ENCODE results near the gene AP3B1. TPM values are rescaled to one million over a fixed set of nuclear protein-coding genes. Genes with fewer than 3 reads are reported as not detected.
A peak's percentile ranks its signal among the peaks of the same experiment; 100 is the strongest.

Gene AP3B1
- total RNA-seq, 1 donor from 2014 or later: 62.1 TPM

DNA sequence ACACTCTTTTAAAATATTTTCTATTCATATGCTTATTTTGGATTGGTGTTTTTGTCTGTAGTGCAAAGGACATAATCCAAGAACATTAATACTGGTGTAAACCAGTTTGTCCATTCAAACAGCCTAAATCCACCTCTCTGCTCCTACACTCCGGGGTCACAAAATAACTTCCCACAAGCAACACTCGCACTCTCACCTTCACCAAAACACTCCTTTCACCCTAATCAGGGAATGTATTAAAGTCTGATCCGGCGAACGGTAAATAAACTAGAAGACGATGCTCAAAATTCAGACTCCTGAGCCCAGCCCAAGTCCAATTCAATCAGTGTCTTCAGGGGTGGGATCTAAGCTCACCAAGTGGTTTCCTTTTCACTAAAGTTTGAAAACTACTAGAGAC, 649 bp downstream of the AP3B1 start:
- Histone ChIP-seq H3K9me3 (ENCODE audit: control insufficient read depth in 3 of 3, low read length in 3 of 3) (no peaks in the 10 kb centered on the region), H3K36me3 (ENCODE audit: control insufficient read depth in 3 of 3, insufficient read depth in 3 of 3, low read length in 3 of 3) (no peaks in the 10 kb centered on the region), H3K4me1 (ENCODE audit: control insufficient read depth in 3 of 3, insufficient read depth in 3 of 3, low read length in 3 of 3) (peaks cover 9 to 15% (median 11%) of the 10 kb centered on the region in 3 donors), H3K9ac (ENCODE audit: low read depth in 1 of 3, low read length in 3 of 3) (peak overlapping the region; percentile 96 to 97 (median 96)), H3K27me3 (ENCODE audit: control insufficient read depth in 3 of 3, insufficient read depth in 3 of 3, low read length in 3 of 3) (peaks cover 0 to 3% (median 0%) of the 10 kb centered on the region in 3 donors), H3K27ac (ENCODE audit: low read depth, low read length) (peak overlapping the region; percentile 89), H3K4me3 (ENCODE audit: low read length in 3 of 3) (peak overlapping the region; percentile 93 to 96 (median 94))

DNA sequence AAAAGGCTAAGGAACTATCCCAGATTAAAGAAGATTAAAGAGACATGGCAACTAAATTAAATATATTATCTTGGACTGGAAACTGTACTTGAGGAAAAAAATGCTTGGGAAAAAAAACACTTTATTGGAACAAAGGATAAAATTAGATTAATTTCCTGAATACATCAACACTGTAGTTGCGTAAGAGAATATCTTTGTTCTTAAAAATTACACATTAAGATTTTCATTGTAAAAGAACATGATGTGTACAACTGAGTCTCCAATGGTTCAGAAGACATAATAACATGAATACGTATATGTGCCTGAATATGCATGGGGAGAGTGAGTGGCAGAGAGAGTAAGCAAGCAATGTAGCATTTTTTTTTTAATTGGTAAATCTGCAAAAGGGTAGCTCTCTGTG, 2.8 kb downstream of the AP3B1 start:
- Histone ChIP-seq H3K4me1 (ENCODE audit: control insufficient read depth in 3 of 3, insufficient read depth in 3 of 3, low read length in 3 of 3) (peaks cover 9 to 15% (median 11%) of the 10 kb centered on the region in 3 donors), H3K27me3 (ENCODE audit: control insufficient read depth in 3 of 3, insufficient read depth in 3 of 3, low read length in 3 of 3) (peaks cover 0 to 3% (median 0%) of the 10 kb centered on the region in 3 donors), H3K27ac (ENCODE audit: low read depth, low read length) (no peak overlapping the region), H3K9me3 (ENCODE audit: control insufficient read depth in 3 of 3, low read length in 3 of 3) (no peaks in the 10 kb centered on the region), H3K9ac (ENCODE audit: low read depth in 1 of 3, low read length in 3 of 3) (no peak overlapping the region), H3K4me3 (ENCODE audit: low read length in 3 of 3) (no peak overlapping the region), H3K36me3 (ENCODE audit: control insufficient read depth in 3 of 3, insufficient read depth in 3 of 3, low read length in 3 of 3) (no peaks in the 10 kb centered on the region)

DNA sequence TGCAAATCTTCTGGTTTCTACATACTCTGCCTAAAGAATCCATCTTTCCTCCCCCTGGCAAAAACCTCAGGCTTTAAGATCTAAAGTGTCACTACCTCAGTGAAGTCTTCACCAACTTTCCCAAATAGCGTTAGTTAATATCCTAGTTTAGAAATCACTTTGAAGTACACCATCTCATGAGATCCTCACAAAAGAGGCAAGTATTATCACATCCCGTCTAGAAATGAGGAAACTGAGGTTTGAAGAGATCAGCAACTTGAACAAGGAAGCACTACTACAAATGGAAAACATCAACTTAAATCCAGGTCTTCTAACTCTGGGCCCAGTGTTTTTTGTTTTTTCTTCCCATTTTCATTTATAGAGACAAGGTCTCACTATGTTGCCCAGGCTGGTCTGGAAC, 4.6 kb downstream of the AP3B1 start:
- peaks cover 0 to 8% (median 2%) of the 10 kb centered on the region in 3 donors for H3K4me1 ChIP-seq (ENCODE audit: control insufficient read depth in 3 of 3, insufficient read depth in 3 of 3, low read length in 3 of 3)
- no peaks in the 10 kb centered on the region for H3K36me3 ChIP-seq (ENCODE audit: control insufficient read depth in 3 of 3, insufficient read depth in 3 of 3, low read length in 3 of 3)
- H3K9ac ChIP-seq (ENCODE audit: low read depth in 1 of 3, low read length in 3 of 3): no peak overlapping the region

DNA sequence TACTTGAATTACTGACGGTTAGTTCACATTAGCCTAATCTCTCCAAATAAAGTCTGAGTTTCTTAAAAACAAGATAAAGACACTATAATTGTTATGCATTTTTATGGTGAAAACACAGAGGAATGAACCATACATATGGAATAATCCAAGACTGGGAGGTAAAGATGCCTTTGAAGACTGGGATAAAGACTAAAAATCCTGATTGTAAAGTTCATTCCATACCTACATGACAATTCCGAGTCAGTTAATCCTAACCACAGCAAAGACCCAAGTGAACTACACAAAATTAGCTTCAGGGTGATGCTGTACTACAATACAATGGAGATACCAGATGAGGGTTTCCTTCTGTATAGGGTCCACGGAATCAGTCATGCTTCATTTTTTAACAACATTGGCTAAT, 6.3 kb downstream of the AP3B1 start:
- Histone ChIP-seq H3K4me1 (ENCODE audit: control insufficient read depth in 3 of 3, insufficient read depth in 3 of 3, low read length in 3 of 3) (peaks cover 0 to 1% (median 0%) of the 10 kb centered on the region in 3 donors), H3K36me3 (ENCODE audit: control insufficient read depth in 3 of 3, insufficient read depth in 3 of 3, low read length in 3 of 3) (no peaks in the 10 kb centered on the region), H3K9me3 (ENCODE audit: control insufficient read depth in 3 of 3, low read length in 3 of 3) (no peaks in the 10 kb centered on the region), H3K27me3 (ENCODE audit: control insufficient read depth in 3 of 3, insufficient read depth in 3 of 3, low read length in 3 of 3) (no peaks in the 10 kb centered on the region), H3K4me3 (ENCODE audit: low read length in 3 of 3) (no peak overlapping the region), H3K9ac (ENCODE audit: low read depth in 1 of 3, low read length in 3 of 3) (no peak overlapping the region), H3K27ac (ENCODE audit: low read depth, low read length) (no peak overlapping the region)

More for the DNA sequence above, 4.6 kb downstream of the AP3B1 start:
- Histone ChIP-seq H3K4me3 (ENCODE audit: low read length in 3 of 3) (no peak overlapping the region), H3K27ac (ENCODE audit: low read depth, low read length) (no peak overlapping the region), H3K27me3 (ENCODE audit: control insufficient read depth in 3 of 3, insufficient read depth in 3 of 3, low read length in 3 of 3) (no peaks in the 10 kb centered on the region), H3K9me3 (ENCODE audit: control insufficient read depth in 3 of 3, low read length in 3 of 3) (no peaks in the 10 kb centered on the region)

DNA sequence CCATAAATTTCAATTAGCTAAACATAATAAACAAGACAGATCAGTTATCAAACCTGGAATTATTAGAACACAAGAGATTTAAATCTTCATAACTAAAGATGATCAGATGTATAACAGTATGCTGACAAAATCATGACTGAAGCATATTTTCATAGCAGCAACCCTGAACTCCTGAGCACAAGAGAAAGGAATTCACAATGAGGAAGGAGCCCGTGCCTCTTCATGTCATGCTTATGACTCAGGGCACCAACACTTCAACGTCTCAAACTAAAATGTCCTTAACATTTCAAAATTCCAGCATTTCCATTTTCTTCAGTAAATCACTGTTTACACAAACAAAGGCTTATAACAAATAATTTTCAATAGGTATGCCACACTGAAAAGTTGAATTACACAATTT, 6.7 kb downstream of the AP3B1 start:
- no peaks in the 10 kb centered on the region for H3K4me1 ChIP-seq (ENCODE audit: control insufficient read depth in 3 of 3, insufficient read depth in 3 of 3, low read length in 3 of 3)
- H3K4me3 ChIP-seq (ENCODE audit: low read length in 3 of 3): no peak overlapping the region
- H3K9me3 ChIP-seq (ENCODE audit: control insufficient read depth in 3 of 3, low read length in 3 of 3): no peaks in the 10 kb centered on the region
- no peaks in the 10 kb centered on the region for H3K36me3 ChIP-seq (ENCODE audit: control insufficient read depth in 3 of 3, insufficient read depth in 3 of 3, low read length in 3 of 3)
- no peaks in the 10 kb centered on the region for H3K27me3 ChIP-seq (ENCODE audit: control insufficient read depth in 3 of 3, insufficient read depth in 3 of 3, low read length in 3 of 3)
- H3K9ac ChIP-seq (ENCODE audit: low read depth in 1 of 3, low read length in 3 of 3): no peak overlapping the region
- H3K27ac ChIP-seq (ENCODE audit: low read depth, low read length): no peak overlapping the region

DNA sequence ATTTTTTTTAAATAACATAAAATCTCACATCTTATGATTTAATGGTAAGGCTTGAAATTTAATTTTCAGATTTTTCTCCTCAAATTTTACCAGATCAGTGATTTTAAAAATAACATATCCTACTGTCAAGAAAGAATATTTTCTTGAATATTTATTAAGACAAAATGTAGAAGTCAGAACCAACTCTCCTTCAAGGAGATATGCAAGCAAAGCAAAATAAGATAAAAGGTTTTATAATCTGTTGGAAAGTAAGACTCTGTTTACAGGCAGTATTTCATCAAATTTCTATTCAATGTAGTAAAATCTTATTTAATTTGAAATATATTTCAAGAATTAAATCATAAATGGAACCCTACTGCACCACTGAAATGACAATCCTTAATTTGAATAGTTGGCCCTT, 7.3 kb downstream of the AP3B1 start:
- Histone ChIP-seq H3K9ac (ENCODE audit: low read depth in 1 of 3, low read length in 3 of 3) (no peak overlapping the region), H3K9me3 (ENCODE audit: control insufficient read depth in 3 of 3, low read length in 3 of 3) (no peaks in the 10 kb centered on the region), H3K36me3 (ENCODE audit: control insufficient read depth in 3 of 3, insufficient read depth in 3 of 3, low read length in 3 of 3) (no peaks in the 10 kb centered on the region), H3K27ac (ENCODE audit: low read depth, low read length) (no peak overlapping the region), H3K4me1 (ENCODE audit: control insufficient read depth in 3 of 3, insufficient read depth in 3 of 3, low read length in 3 of 3) (no peaks in the 10 kb centered on the region), H3K27me3 (ENCODE audit: control insufficient read depth in 3 of 3, insufficient read depth in 3 of 3, low read length in 3 of 3) (no peaks in the 10 kb centered on the region), H3K4me3 (ENCODE audit: low read length in 3 of 3) (no peak overlapping the region)

DNA sequence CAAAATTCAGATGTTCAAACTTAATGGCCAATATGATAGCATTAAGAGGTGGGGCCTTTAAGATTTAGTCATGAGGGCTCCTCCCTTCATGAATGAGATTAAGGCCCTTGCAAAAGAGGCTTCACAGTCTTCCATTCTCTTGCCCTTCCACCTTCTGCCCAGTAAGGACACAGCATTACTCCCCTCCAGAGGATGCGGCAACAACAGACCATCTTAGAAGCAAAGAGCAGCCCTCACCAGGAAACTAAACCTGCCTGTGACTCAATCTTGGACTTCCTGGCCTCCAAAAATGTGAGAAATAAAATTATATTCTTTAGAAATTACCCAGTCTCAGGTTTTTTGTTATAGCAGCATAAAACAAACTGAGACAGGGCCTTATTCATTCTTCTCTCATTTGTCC, 8.2 kb downstream of the AP3B1 start:
- Histone ChIP-seq H3K4me1 (ENCODE audit: control insufficient read depth in 3 of 3, insufficient read depth in 3 of 3, low read length in 3 of 3) (peaks cover 0 to 2% (median 0%) of the 10 kb centered on the region in 3 donors), H3K36me3 (ENCODE audit: control insufficient read depth in 3 of 3, insufficient read depth in 3 of 3, low read length in 3 of 3) (no peaks in the 10 kb centered on the region), H3K27me3 (ENCODE audit: control insufficient read depth in 3 of 3, insufficient read depth in 3 of 3, low read length in 3 of 3) (no peaks in the 10 kb centered on the region), H3K9ac (ENCODE audit: low read depth in 1 of 3, low read length in 3 of 3) (no peak overlapping the region), H3K27ac (ENCODE audit: low read depth, low read length) (no peak overlapping the region), H3K9me3 (ENCODE audit: control insufficient read depth in 3 of 3, low read length in 3 of 3) (no peaks in the 10 kb centered on the region), H3K4me3 (ENCODE audit: low read length in 3 of 3) (no peak overlapping the region)

DNA sequence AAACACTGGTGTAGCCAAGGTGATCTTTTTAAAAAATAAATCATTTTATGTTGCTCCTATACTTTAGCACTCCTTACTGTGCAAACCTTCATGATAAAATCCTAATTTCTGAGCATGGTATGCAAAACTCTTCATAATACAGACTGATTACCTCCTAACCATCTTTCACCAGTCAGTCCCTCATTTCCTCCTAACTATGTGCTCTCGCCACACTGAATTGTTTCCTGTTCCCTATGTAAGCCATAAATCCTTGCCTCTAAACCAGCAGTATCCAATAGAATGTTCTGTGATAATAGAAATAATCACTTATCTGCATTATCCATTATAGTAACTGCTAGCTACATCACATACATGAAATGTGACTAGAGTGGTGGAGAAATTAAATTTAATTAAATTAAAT, 10.7 kb downstream of the AP3B1 start:
- H3K4me1 ChIP-seq (ENCODE audit: control insufficient read depth in 3 of 3, insufficient read depth in 3 of 3, low read length in 3 of 3): peaks cover 0 to 2% (median 2%) of the 10 kb centered on the region in 3 donors
- no peaks in the 10 kb centered on the region for H3K9me3 ChIP-seq (ENCODE audit: control insufficient read depth in 3 of 3, low read length in 3 of 3)
- H3K27ac ChIP-seq (ENCODE audit: low read depth, low read length): no peak overlapping the region
- no peak overlapping the region for H3K9ac ChIP-seq (ENCODE audit: low read depth in 1 of 3, low read length in 3 of 3)
- H3K4me3 ChIP-seq (ENCODE audit: low read length in 3 of 3): no peak overlapping the region
- H3K27me3 ChIP-seq (ENCODE audit: control insufficient read depth in 3 of 3, insufficient read depth in 3 of 3, low read length in 3 of 3): no peaks in the 10 kb centered on the region
- H3K36me3 ChIP-seq (ENCODE audit: control insufficient read depth in 3 of 3, insufficient read depth in 3 of 3, low read length in 3 of 3): no peaks in the 10 kb centered on the region

DNA sequence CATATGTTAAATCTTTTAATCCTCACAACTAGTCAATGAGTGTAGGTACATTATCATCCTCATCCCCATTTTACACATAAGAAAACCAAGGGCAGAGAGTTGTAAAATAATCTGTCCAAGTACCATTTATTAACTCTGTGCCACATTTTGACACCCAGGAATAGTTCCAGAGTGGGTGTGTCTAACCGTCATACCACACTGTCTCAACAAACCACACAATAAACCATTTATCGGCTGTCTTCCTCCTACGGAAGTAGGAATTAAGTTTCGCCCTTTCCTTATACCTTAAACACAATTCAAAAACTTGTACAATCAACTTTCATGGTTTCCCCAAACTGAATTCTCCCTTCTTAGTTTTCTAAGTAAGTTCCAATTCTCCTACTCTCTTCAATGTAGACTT, 11.4 kb downstream of the AP3B1 start:
- Histone ChIP-seq H3K9ac (ENCODE audit: low read depth in 1 of 3, low read length in 3 of 3) (no peak overlapping the region), H3K36me3 (ENCODE audit: control insufficient read depth in 3 of 3, insufficient read depth in 3 of 3, low read length in 3 of 3) (no peaks in the 10 kb centered on the region), H3K4me1 (ENCODE audit: control insufficient read depth in 3 of 3, insufficient read depth in 3 of 3, low read length in 3 of 3) (peaks cover 0 to 2% (median 2%) of the 10 kb centered on the region in 3 donors), H3K4me3 (ENCODE audit: low read length in 3 of 3) (no peak overlapping the region), H3K9me3 (ENCODE audit: control insufficient read depth in 3 of 3, low read length in 3 of 3) (no peaks in the 10 kb centered on the region), H3K27me3 (ENCODE audit: control insufficient read depth in 3 of 3, insufficient read depth in 3 of 3, low read length in 3 of 3) (no peaks in the 10 kb centered on the region), H3K27ac (ENCODE audit: low read depth, low read length) (no peak overlapping the region)

DNA sequence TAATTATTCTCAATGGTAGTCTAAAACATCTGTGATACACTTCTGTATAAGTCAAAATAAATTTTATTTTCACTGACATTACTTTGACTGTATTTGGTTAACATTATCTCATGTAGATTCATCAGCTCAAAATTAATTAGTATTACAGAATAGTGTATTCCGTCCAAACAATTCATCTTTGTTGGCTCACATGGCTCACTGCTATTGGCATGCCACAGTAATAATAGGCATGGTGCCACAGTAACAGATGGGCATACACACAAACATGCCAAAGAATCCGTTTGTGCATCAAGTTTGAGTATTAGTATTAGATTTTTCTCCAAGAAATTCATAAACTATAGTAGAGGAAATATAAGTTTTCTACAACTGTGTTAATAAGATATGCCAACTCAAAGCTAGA, 14.2 kb downstream of the AP3B1 start:
- H3K27ac ChIP-seq (ENCODE audit: low read depth, low read length): no peak overlapping the region
- H3K36me3 ChIP-seq (ENCODE audit: control insufficient read depth in 3 of 3, insufficient read depth in 3 of 3, low read length in 3 of 3): no peaks in the 10 kb centered on the region
- H3K4me3 ChIP-seq (ENCODE audit: low read length in 3 of 3): no peak overlapping the region
- H3K27me3 ChIP-seq (ENCODE audit: control insufficient read depth in 3 of 3, insufficient read depth in 3 of 3, low read length in 3 of 3): no peaks in the 10 kb centered on the region
- peaks cover 0 to 2% (median 2%) of the 10 kb centered on the region in 3 donors for H3K4me1 ChIP-seq (ENCODE audit: control insufficient read depth in 3 of 3, insufficient read depth in 3 of 3, low read length in 3 of 3)
- H3K9ac ChIP-seq (ENCODE audit: low read depth in 1 of 3, low read length in 3 of 3): no peak overlapping the region
- no peaks in the 10 kb centered on the region for H3K9me3 ChIP-seq (ENCODE audit: control insufficient read depth in 3 of 3, low read length in 3 of 3)

DNA sequence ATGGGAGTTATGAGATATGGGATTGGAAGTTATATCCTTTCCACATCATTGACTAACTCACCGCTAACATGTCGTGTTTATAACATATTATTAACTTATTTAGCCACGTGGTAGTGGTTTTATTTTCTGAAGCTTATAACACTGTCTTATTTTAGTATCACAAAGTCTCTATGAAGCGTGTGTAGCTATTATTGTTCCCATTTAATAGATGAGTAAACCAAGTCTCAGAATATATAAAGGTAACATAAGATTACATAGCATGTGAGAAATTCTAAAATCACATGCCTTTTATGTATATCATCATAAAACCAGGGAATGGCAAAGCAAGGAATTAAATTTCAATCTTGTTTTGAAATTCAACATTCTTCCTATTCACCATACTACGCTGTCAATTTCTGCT, 15.3 kb downstream of the AP3B1 start:
- H3K9ac ChIP-seq (ENCODE audit: low read depth in 1 of 3, low read length in 3 of 3): no peak overlapping the region
- H3K4me3 ChIP-seq (ENCODE audit: low read length in 3 of 3): no peak overlapping the region
- peaks cover 0 to 2% (median 2%) of the 10 kb centered on the region in 3 donors for H3K4me1 ChIP-seq (ENCODE audit: control insufficient read depth in 3 of 3, insufficient read depth in 3 of 3, low read length in 3 of 3)
- no peak overlapping the region for H3K27ac ChIP-seq (ENCODE audit: low read depth, low read length)
- no peaks in the 10 kb centered on the region for H3K36me3 ChIP-seq (ENCODE audit: control insufficient read depth in 3 of 3, insufficient read depth in 3 of 3, low read length in 3 of 3)
- H3K9me3 ChIP-seq (ENCODE audit: control insufficient read depth in 3 of 3, low read length in 3 of 3): no peaks in the 10 kb centered on the region
- no peaks in the 10 kb centered on the region for H3K27me3 ChIP-seq (ENCODE audit: control insufficient read depth in 3 of 3, insufficient read depth in 3 of 3, low read length in 3 of 3)

Measured in skeletal muscle tissue (tissue), 4 donors.